GM18861 (cell line): ENCODE data around the gene SIGLEC11.
"Not testable (repeated sequence)": the region's sequence is repeated elsewhere in the genome, so short reads cannot be mapped to it uniquely, and the experiment has no call there.

Source experiments
- ATAC-seq: cut with Tn5 transposase; IDR thresholded peaks from one replicate; pipeline ENCODE4 v1.9.1; 2021; ENCODE audit not compliant: unreplicated experiment

SIGLEC11 gene

DNA sequence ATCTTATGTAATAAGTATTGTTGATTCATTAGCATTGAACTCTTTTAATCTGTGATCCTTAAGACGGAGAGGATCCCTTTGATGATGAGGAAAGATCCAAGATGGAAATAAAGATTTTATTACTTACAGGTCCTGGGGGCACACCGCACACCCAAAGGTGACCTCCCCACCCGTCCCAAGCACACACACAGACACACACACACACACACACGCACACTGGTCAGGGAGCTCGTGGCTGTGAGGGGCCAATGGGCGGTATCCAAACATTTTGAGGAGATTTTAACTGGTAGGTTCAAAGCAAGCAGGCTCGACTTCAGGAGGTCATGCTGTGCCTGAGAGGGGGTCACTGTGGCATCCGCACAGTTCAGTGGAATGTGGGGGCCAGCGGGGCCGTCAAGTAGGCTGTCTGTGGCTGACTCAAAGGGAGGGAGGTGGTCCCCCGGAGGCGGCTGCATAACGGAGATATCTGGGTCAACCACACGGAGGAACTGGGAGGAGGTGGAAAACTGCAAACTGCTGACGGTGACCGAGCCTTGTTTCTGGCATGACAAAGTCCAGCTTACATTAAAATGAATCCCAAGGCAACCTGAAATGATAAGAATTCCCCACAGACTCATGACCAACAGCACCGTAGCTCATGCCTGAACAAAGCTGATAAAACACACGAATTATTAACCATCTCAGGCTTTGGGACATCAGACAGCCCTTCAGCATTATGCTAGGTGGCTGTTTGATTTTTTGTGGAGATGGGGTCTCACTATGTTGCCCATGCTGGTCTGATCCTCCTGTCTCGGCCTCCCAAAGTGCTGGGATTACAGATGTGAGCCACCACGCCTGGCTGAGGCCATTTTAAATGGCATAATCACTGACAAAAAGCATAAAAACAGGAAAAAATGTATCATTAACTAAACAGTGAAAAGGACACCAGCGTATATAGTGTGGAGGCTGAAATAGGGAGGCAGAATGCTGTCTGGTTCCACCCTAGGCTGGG is 20.9 kb upstream of the SIGLEC11 start:
- no peak for ATAC-seq

DNA sequence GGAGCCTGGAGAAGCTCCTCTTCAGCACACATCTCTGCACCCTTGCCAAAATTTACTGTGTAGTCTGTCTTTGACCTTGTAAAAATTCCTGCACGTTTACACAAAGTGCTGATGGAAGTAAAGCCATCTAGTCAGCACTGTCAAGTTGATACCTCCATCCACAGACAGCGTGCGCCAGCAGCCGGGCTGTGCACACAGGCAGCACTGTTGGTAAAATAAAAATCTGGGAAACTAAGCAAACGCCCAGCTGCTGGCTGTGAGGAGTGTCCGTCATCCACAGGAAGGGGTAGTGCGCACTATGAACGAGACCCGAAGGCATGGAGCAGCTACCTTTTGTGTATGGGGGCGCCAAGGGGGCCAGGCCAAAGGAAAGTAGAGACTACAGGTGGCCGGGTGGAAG is 17.4 kb upstream of the SIGLEC11 start:
- no peak for ATAC-seq

- no peak for ATAC-seq
These were observed 16.9 kb upstream of the SIGLEC11 start for GRCh38 chr19:49977881-49978280.

GRCh38 chr19:49977076-49977475 is 16.1 kb upstream of the SIGLEC11 start:
- ATAC-seq: no peak

DNA sequence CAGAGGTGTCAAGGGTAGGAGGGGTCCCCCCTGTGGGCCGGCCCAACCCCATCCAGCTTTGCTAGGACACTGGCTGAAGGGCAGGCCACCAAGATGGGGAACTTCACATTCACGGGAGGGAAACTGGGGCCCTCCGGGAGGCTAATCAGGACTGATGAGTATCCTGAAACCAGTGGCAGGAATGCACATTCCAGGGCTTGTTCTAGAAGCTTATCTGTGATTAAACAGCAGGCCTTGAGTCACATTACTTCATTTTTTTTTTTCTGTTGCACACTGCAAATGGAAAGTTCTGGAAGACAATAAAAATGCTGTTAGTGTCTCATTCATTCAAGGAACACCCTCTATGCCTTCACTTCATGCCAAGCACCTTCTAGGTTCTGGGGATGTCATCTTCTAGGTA is 15.5 kb upstream of the SIGLEC11 start:
- no peak for ATAC-seq

GRCh38 chr19:49975051-49975450 is 14.1 kb upstream of the SIGLEC11 start:
- ATAC-seq: no peak

- no peak for ATAC-seq
These were observed 13.0 kb upstream of the SIGLEC11 start for GRCh38 chr19:49973987-49974386.

GRCh38 chr19:49972841-49973240 is 11.9 kb upstream of the SIGLEC11 start:
- no peak for ATAC-seq

- no peak for ATAC-seq
These were observed 11.0 kb upstream of the SIGLEC11 start for GRCh38 chr19:49971991-49972411.

DNA sequence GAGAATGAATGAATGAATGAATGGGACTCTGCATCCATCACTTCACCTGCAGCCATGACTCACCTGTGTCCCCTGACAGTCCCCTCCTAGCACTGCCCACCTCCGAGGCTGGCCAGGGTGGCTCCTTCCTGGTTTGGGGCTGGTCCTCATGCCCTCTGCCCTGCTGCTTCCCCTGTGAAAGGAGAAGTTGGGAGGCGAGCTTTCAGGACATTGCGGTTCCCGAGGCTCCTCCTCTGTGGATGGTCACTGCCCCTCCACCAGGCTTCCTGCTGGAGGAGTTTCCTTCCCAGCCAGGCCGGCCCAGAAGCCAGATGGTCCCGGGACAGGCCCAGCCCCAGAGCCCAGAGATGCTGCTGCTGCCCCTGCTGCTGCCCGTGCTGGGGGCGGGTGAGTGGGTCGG is 8.4 kb upstream of the SIGLEC11 start:
- ATAC-seq: not testable (repeated sequence)

GRCh38 chr19:49968279-49968922 is 7.4 kb upstream of the SIGLEC11 start:
- no peak for ATAC-seq

GRCh38 chr19:49959892-49960291 is 1.1 kb downstream of the SIGLEC11 start:
- ATAC-seq: not testable (repeated sequence)

- not testable (repeated sequence) for ATAC-seq
These were observed 2.4 kb downstream of the SIGLEC11 start for GRCh38 chr19:49958596-49958995.

GRCh38 chr19:49958144-49958543 is 2.8 kb downstream of the SIGLEC11 start:
- ATAC-seq: not testable (repeated sequence)

DNA sequence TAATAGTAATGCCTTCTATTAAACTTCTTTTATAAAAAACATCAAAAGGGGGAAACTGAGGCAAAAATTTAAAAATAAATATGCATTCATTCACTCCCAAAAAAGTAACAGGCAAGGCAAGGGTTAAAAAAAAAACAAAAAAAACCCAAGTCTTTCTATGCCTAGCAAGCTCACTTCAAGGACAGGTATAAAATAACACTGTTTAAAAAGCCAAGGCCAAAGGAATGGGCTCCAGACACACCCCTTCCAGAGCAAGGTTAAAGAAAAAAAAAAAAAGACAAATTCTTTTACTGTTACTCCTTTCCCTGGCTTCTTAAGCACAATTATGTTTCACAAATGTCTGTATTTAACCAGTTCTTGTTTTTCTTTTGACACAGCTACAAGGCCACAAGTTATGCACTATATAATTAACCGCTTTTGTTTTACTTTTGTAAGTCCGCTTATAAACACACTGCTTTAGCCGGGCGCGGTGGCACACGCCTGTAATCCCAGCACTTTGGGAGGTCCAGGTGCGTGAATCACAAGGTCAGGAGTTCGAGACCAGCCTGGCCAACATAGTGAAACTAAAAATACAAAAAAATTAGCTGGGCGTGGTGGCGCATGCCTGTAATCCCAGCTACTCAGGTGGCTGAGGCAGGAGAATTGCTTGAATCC is 3.6 kb downstream of the SIGLEC11 start:
- ATAC-seq: no peak

DNA sequence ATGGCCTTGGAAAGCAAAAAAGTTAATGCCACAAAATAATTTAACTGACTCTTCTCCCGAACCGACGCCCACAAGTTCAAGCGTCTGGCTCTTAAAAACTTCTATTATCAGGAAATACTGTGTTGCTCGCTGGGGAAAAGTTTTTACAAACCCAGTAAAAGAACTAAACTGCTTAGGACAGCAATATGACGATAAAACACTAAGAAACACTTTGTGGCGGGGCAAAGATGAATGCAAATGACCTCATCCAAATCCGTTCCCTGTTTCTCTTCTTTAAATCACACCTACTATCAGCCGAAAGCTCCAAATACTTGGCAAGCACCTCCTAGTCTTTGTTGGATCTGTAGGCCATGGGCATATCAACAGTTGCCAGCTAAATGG is 4.9 kb downstream of the SIGLEC11 start:
- ATAC-seq: no peak

GRCh38 chr19:49954933-49955332 is 6.0 kb downstream of the SIGLEC11 start:
- ATAC-seq: no peak

DNA sequence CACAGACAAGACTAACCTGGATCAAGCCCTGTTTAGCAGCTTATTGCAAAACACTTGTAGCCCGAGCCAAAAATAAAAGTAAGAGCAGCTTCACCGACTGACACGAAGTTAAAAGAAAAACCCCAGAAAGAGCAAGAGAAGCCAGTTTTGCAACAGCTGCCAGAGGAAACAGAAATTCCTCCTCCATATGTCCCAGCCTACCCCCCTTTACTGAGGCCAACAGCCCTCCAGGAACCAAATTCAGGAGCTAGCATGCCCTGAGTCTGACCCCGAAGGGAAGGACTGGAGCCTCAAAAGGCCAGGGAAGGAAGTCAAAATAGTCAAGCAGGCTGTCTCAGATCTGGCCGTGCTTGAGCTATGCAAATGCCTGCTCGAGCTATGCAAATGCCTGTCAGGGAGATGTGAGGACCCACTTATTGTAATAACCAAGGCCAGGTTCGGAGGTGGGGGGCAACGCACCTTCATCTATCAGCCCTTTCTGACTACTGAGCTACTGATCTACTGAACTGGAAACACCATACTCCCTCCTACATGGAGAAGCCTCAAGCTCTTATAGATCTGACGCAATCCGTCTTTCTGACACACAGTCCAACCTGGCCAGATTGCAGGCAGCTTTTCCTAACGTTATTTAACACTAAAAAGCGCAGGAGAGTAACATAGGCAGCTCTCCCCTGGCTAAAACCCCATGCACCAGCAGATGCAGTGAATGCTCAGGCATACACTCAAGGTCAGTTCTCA is 6.7 kb downstream of the SIGLEC11 start:
- no peak for ATAC-seq

- no peak for ATAC-seq
These were observed 7.6 kb downstream of the SIGLEC11 start for GRCh38 chr19:49953416-49953815.

DNA sequence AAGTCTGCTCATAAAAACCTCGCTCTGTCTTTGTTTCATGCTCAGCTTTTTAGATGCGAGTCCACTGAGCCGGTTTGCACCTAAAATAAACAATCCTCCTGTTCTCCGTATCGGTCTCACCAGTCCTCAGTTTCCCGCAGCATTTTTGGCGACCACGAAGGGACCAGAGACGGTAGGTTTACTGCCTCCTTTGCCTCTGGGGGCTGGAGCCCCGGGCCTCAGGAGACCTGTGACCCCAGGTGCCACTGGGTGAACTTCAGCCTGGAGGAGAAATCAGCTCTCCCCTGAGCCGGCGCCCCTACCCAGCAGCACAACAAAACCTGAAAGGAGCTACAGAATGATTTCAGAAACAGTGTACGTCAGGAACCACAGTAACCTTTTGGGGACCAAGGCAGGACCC is 8.1 kb downstream of the SIGLEC11 start:
- no peak for ATAC-seq

- no peak for ATAC-seq
These were observed 8.5 kb downstream of the SIGLEC11 start for GRCh38 chr19:49952479-49952836.
